ENCODE data around the gene PDE9A.

GRCh38 chr21:42706765-42707164 is 53.3 kb downstream of the PDE9A start:
- TF ChIP-seq CTCF (IDR thresholded peaks at IDR 0.05) (no peak), POLR2A (IDR thresholded peaks at IDR 0.05) (no peak)
